ENCODE data around the gene CRYBA2.

Gene CRYBA2

DNA sequence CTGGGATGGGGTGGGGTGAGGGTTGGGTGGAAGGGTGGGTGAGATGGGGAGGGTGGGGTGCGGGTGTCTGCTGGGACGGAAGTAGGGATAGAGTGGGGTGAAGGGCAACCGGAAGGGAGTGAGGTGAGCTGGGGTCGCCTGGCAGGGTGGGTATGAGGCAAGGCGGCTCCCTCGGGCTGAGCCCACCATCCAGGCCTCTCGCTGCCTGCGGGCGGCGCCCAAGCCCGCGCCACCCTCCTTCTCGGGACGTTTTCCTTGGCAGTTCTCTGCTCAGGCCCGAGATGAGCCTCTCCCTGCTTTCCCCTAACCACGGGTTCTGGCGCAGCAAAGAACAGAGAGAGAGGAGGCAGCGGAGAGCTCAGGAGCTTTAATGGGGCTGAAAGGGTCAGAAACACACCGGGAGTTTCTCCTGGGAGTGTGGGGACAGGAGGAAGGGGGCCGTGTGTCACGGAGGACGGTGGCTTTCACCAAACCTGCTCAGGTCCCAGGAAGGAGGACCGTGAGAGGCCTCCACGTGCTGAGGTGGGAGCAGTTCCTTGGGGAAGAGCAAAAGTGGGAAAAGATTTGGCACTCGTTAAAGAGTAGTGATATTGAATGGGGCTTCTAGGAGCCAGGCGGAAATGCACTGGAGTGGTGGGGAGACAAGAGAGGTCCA is 12.4 kb downstream of the CRYBA2 start:
- Histone ChIP-seq H2BK5ac (ENCODE audit: low read depth, low read length, poor library complexity, severe bottlenecking) (no peak overlapping the region), H3K18ac (ENCODE audit: low read depth in 1 of 2, low read length in 2 of 2) (no peak overlapping the region), H4K91ac (ENCODE audit: low read length) (no peak overlapping the region), H3K4me3 (ENCODE audit: insufficient read depth in 1 of 2, low read depth in 1 of 2, low read length in 2 of 2) (no peak overlapping the region), H2AK5ac (ENCODE audit: low read length, severe bottlenecking) (no peak overlapping the region), H3K36me3 (ENCODE audit: control insufficient read depth in 1 of 2, insufficient read depth in 2 of 2, low read depth in 1 of 2, low read length in 2 of 2) (no peaks in the 10 kb centered on the region), H3K27ac (ENCODE audit: low read length, poor library complexity, severe bottlenecking) (no peak overlapping the region), H4K8ac (ENCODE audit: low read length) (no peak overlapping the region), H3K23ac (ENCODE audit: low read length in 2 of 2) (no peak overlapping the region), H3K4ac (ENCODE audit: low read depth in 1 of 2, low read length in 2 of 2) (no peak overlapping the region), H3K9ac (ENCODE audit: low read length) (no peak overlapping the region), H3K14ac (ENCODE audit: low read length in 2 of 2) (no peak overlapping the region), H3K9me3 (ENCODE audit: control insufficient read depth, low read length) (no peaks in the 10 kb centered on the region), H3K4me2 (ENCODE audit: low read length, poor library complexity, severe bottlenecking) (no peak overlapping the region), H2BK15ac (ENCODE audit: low read depth, poor library complexity, severe bottlenecking) (no peak overlapping the region), H2BK12ac (ENCODE audit: low read length in 2 of 2) (no peak overlapping the region), H3K4me1 (ENCODE audit: control insufficient read depth, insufficient read depth, low read depth, low read length) (peaks cover 20% of the 10 kb centered on the region), H2AFZ (ENCODE audit: low read depth, low read length) (no peak overlapping the region), H2BK120ac (ENCODE audit: low read depth, low read length) (no peak overlapping the region), H3K79me1 (replicated peaks; ENCODE audit: low read length, poor library complexity, severe bottlenecking) (no peaks in the 10 kb centered on the region), H3K27me3 (ENCODE audit: control insufficient read depth in 1 of 2, insufficient read depth in 1 of 2, low read length in 2 of 2) (peaks cover 87 to 88% of the 10 kb centered on the region in 2 experiments)
- 7% methylated on average over 24 of the region's 26 CpGs for WGBS
- no peak for DNase-seq

DNA sequence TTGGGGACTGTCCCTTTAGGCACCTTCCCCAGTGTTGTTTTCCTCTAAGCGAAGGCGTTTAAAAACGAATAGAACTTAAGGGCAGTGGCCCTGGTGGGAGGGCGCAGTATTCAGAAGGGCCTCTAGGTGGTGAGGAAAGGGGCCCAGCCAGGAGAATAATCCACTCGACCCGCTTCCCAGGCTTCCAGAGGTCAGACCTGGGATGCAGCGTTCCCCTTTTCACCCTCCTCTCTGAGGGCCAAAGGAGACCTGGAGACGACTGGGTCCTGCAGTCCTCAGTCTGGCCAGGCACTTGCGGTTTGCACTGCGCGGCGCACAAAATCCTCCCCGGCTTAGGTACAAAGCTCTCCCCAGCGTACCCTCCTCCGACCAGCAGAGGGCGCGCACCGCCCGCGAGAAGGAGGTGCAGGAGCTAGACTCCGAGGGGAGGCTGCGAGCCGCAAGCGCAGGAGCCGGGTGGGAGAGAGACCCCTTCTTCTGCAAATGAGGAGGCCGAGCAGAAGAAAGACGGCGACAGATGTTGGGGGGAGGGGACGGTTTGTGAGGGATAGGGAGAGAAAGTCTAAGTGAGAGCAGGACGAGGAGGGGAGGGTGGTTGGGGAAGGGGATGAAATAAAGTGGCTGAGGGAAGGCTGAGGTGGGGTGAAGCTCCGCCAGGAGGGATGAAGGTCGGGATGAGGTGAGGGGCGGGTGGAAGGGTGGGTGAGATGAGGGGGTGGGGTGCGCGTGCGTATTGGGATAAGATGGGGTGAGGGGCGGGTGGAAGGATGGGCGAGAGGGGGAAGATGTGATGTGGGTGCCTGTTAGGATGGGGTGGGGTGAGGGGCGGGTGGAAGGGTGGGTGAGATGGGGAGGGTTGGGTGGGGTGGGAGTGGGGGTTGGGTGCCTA is 13.1 kb downstream of the CRYBA2 start:
- Histone ChIP-seq H3K23ac (ENCODE audit: low read length in 2 of 2) (no peak overlapping the region), H3K27me3 (ENCODE audit: control insufficient read depth in 1 of 2, insufficient read depth in 1 of 2, low read length in 2 of 2) (peaks cover 88 to 90% of the 10 kb centered on the region in 2 experiments), H3K36me3 (ENCODE audit: control insufficient read depth in 1 of 2, insufficient read depth in 2 of 2, low read depth in 1 of 2, low read length in 2 of 2) (no peaks in the 10 kb centered on the region), H2BK15ac (ENCODE audit: low read depth, poor library complexity, severe bottlenecking) (no peak overlapping the region), H2AFZ (ENCODE audit: low read depth, low read length) (peak overlapping the region; percentile 18), H3K14ac (ENCODE audit: low read length in 2 of 2) (no peak overlapping the region), H3K4ac (ENCODE audit: low read depth in 1 of 2, low read length in 2 of 2) (no peak overlapping the region), H3K4me3 (ENCODE audit: insufficient read depth in 1 of 2, low read depth in 1 of 2, low read length in 2 of 2) (peak overlapping the region in 1 of 2 experiments; percentile 61), H4K8ac (ENCODE audit: low read length) (no peak overlapping the region), H3K79me1 (replicated peaks; ENCODE audit: low read length, poor library complexity, severe bottlenecking) (no peaks in the 10 kb centered on the region), H3K9me3 (ENCODE audit: control insufficient read depth, low read length) (no peaks in the 10 kb centered on the region), H2AK5ac (ENCODE audit: low read length, severe bottlenecking) (no peak overlapping the region), H3K4me1 (ENCODE audit: control insufficient read depth, insufficient read depth, low read depth, low read length) (peaks cover 18% of the 10 kb centered on the region), H3K9ac (ENCODE audit: low read length) (no peak overlapping the region), H4K91ac (ENCODE audit: low read length) (no peak overlapping the region), H2BK12ac (ENCODE audit: low read length in 2 of 2) (no peak overlapping the region), H2BK120ac (ENCODE audit: low read depth, low read length) (no peak overlapping the region), H3K27ac (ENCODE audit: low read length, poor library complexity, severe bottlenecking) (no peak overlapping the region), H3K4me2 (ENCODE audit: low read length, poor library complexity, severe bottlenecking) (peak overlapping the region; percentile 66), H3K18ac (ENCODE audit: low read depth in 1 of 2, low read length in 2 of 2) (no peak overlapping the region), H2BK5ac (ENCODE audit: low read depth, low read length, poor library complexity, severe bottlenecking) (no peak overlapping the region)
- DNase-seq, result peak; percentile 69
- 2% methylated on average over 36 of the region's 39 CpGs for WGBS

GRCh38 chr2:218975060-218975777 is 18.0 kb downstream of the CRYBA2 start:
- Histone ChIP-seq H2BK5ac (ENCODE audit: low read depth, low read length, poor library complexity, severe bottlenecking) (no peak overlapping the region), H4K8ac (ENCODE audit: low read length) (no peak overlapping the region), H3K4ac (ENCODE audit: low read depth in 1 of 2, low read length in 2 of 2) (no peak overlapping the region), H3K9me3 (ENCODE audit: control insufficient read depth, low read length) (no peaks in the 10 kb centered on the region), H3K9ac (ENCODE audit: low read length) (no peak overlapping the region), H3K4me2 (ENCODE audit: low read length, poor library complexity, severe bottlenecking) (no peak overlapping the region), H3K4me1 (ENCODE audit: control insufficient read depth, insufficient read depth, low read depth, low read length) (peaks cover 6% of the 10 kb centered on the region), H3K79me1 (replicated peaks; ENCODE audit: low read length, poor library complexity, severe bottlenecking) (no peaks in the 10 kb centered on the region), H3K23ac (ENCODE audit: low read length in 2 of 2) (no peak overlapping the region), H3K14ac (ENCODE audit: low read length in 2 of 2) (no peak overlapping the region), H2BK12ac (ENCODE audit: low read length in 2 of 2) (no peak overlapping the region), H2AFZ (ENCODE audit: low read depth, low read length) (no peak overlapping the region), H2AK5ac (ENCODE audit: low read length, severe bottlenecking) (no peak overlapping the region), H3K36me3 (ENCODE audit: control insufficient read depth in 1 of 2, insufficient read depth in 2 of 2, low read depth in 1 of 2, low read length in 2 of 2) (no peaks in the 10 kb centered on the region), H2BK15ac (ENCODE audit: low read depth, poor library complexity, severe bottlenecking) (no peak overlapping the region), H3K18ac (ENCODE audit: low read depth in 1 of 2, low read length in 2 of 2) (no peak overlapping the region), H3K27me3 (ENCODE audit: control insufficient read depth in 1 of 2, insufficient read depth in 1 of 2, low read length in 2 of 2) (peaks cover 74 to 75% of the 10 kb centered on the region in 2 experiments), H3K27ac (ENCODE audit: low read length, poor library complexity, severe bottlenecking) (no peak overlapping the region), H2BK120ac (ENCODE audit: low read depth, low read length) (no peak overlapping the region), H4K91ac (ENCODE audit: low read length) (no peak overlapping the region), H3K4me3 (ENCODE audit: insufficient read depth in 1 of 2, low read depth in 1 of 2, low read length in 2 of 2) (no peak overlapping the region)
- 68% methylated on average over 3 of the region's 4 CpGs for WGBS
- no peak for DNase-seq

- H3K14ac ChIP-seq (ENCODE audit: low read length in 2 of 2), result peak overlapping the region in 1 of 2 experiments; percentile 15
- H3K4me3 ChIP-seq (ENCODE audit: insufficient read depth in 1 of 2, low read depth in 1 of 2, low read length in 2 of 2), result no peak overlapping the region
- no peak overlapping the region for H3K27ac ChIP-seq (ENCODE audit: low read length, poor library complexity, severe bottlenecking)
- no peaks in the 10 kb centered on the region for H3K4me1 ChIP-seq (ENCODE audit: control insufficient read depth, insufficient read depth, low read depth, low read length)
- peaks cover 43 to 62% of the 10 kb centered on the region in 2 experiments for H3K27me3 ChIP-seq (ENCODE audit: control insufficient read depth in 1 of 2, insufficient read depth in 1 of 2, low read length in 2 of 2)
- H4K91ac ChIP-seq (ENCODE audit: low read length), result peak overlapping the region; percentile 7
- no peak overlapping the region for H2AK5ac ChIP-seq (ENCODE audit: low read length, severe bottlenecking)
- H2BK15ac ChIP-seq (ENCODE audit: low read depth, poor library complexity, severe bottlenecking), result no peak overlapping the region
- H3K9ac ChIP-seq (ENCODE audit: low read length), result no peak overlapping the region
- H2AFZ ChIP-seq (ENCODE audit: low read depth, low read length), result no peak overlapping the region
- H2BK12ac ChIP-seq (ENCODE audit: low read length in 2 of 2), result no peak overlapping the region
- no peak overlapping the region for H2BK120ac ChIP-seq (ENCODE audit: low read depth, low read length)
- no peak overlapping the region for H2BK5ac ChIP-seq (ENCODE audit: low read depth, low read length, poor library complexity, severe bottlenecking)
- no peak overlapping the region for H3K18ac ChIP-seq (ENCODE audit: low read depth in 1 of 2, low read length in 2 of 2)
- no peaks in the 10 kb centered on the region for H3K9me3 ChIP-seq (ENCODE audit: control insufficient read depth, low read length)
- no peak overlapping the region for H4K8ac ChIP-seq (ENCODE audit: low read length)
- WGBS, result 23% methylated on average over 1 of the region's 1 CpG
- H3K4me2 ChIP-seq (ENCODE audit: low read length, poor library complexity, severe bottlenecking), result no peak overlapping the region
- H3K79me1 ChIP-seq (replicated peaks; ENCODE audit: low read length, poor library complexity, severe bottlenecking), result no peaks in the 10 kb centered on the region
- H3K23ac ChIP-seq (ENCODE audit: low read length in 2 of 2), result peak overlapping the region in 1 of 2 experiments; percentile 51
- no peaks in the 10 kb centered on the region for H3K36me3 ChIP-seq (ENCODE audit: control insufficient read depth in 1 of 2, insufficient read depth in 2 of 2, low read depth in 1 of 2, low read length in 2 of 2)
- H3K4ac ChIP-seq (ENCODE audit: low read depth in 1 of 2, low read length in 2 of 2), result no peak overlapping the region
- no peak for DNase-seq
Observed at GRCh38 chr2:218970894-218971293, 22.3 kb downstream of the CRYBA2 start.

All from mesenchymal stem cell (in vitro differentiated cells and primary cell).